ENCODE results near the gene SERBP1.

- TF ChIP-seq POLR2A (IDR thresholded peaks at IDR 0.05) (peak; percentile 28 to 70), CTCF (IDR thresholded peaks at IDR 0.05) (peak in 1 of 6 experiments; percentile 5)
These were observed at the start of gene SERBP1 for GRCh38 chr1:67430358-67431155.

Measured in adrenal gland (tissue), 5 donors.